ENCODE measurements around the gene PANX2. TPM values are rescaled to one million over a fixed set of nuclear protein-coding genes. Genes with fewer than 3 reads are reported as not detected.

Gene PANX2
- total RNA-seq, 1 donor from 2014 or later: 4.2 TPM

GRCh38 chr22:50153056-50153755, 17.3 kb upstream of the PANX2 start:
- Histone ChIP-seq H3K4me3 (no peak overlapping the region), H3K4me1 (no peaks in the 10 kb centered on the region), H3K27me3 (no peaks in the 10 kb centered on the region), H3K27ac (no peak overlapping the region), H3K36me3 (no peaks in the 10 kb centered on the region), H3K9me3 (no peaks in the 10 kb centered on the region)
- no peak for TF ChIP-seq POLR2AphosphoS5 (IDR thresholded peaks at IDR 0.05; ENCODE audit: insufficient read depth in 1 of 2, low read depth in 1 of 2)
- TF ChIP-seq CTCF (IDR thresholded peaks at IDR 0.05): no peak
- no peak for TF ChIP-seq POLR2A (IDR thresholded peaks at IDR 0.05)
- intact Hi-C loops (cut with DNase I): no loop called here
- DNase-seq (ENCODE audit: extremely low spot score in 2 of 2): no peak

GRCh38 chr22:50153756-50154140, 16.8 kb upstream of the PANX2 start:
- Histone ChIP-seq H3K4me1 (no peaks in the 10 kb centered on the region), H3K9me3 (no peaks in the 10 kb centered on the region), H3K27ac (no peak overlapping the region), H3K36me3 (no peaks in the 10 kb centered on the region), H3K4me3 (no peak overlapping the region), H3K27me3 (no peaks in the 10 kb centered on the region)
- TF ChIP-seq CTCF (IDR thresholded peaks at IDR 0.05): no peak
- TF ChIP-seq POLR2AphosphoS5 (IDR thresholded peaks at IDR 0.05; ENCODE audit: insufficient read depth in 1 of 2, low read depth in 1 of 2): no peak
- TF ChIP-seq POLR2A (IDR thresholded peaks at IDR 0.05): no peak
- intact Hi-C loops (cut with DNase I): no loop called here
- DNase-seq (ENCODE audit: extremely low spot score in 2 of 2): no peak

GRCh38 chr22:50157709-50158375, 12.7 kb upstream of the PANX2 start:
- H3K4me3 ChIP-seq: no peak overlapping the region
- TF ChIP-seq POLR2AphosphoS5 (IDR thresholded peaks at IDR 0.05; ENCODE audit: insufficient read depth in 1 of 2, low read depth in 1 of 2) (peak; percentile 34 to 37), POLR2A (IDR thresholded peaks at IDR 0.05) (no peak), CTCF (IDR thresholded peaks at IDR 0.05) (no peak)
- H3K27ac ChIP-seq: no peak overlapping the region
- no peaks in the 10 kb centered on the region for H3K9me3 ChIP-seq
- H3K36me3 ChIP-seq: no peaks in the 10 kb centered on the region
- no peak for DNase-seq (ENCODE audit: extremely low spot score in 2 of 2)
- intact Hi-C loops (cut with DNase I): no loop called here
- H3K27me3 ChIP-seq: no peaks in the 10 kb centered on the region
- H3K4me1 ChIP-seq: no peaks in the 10 kb centered on the region

GRCh38 chr22:50160947-50161346, 9.6 kb upstream of the PANX2 start:
- H3K27me3 ChIP-seq: no peaks in the 10 kb centered on the region
- no peak overlapping the region for H3K4me3 ChIP-seq

More at GRCh38 chr22:50160947-50161346, 9.6 kb upstream of the PANX2 start:
- TF ChIP-seq CTCF (IDR thresholded peaks at IDR 0.05): no peak
- no peak for TF ChIP-seq POLR2AphosphoS5 (IDR thresholded peaks at IDR 0.05; ENCODE audit: insufficient read depth in 1 of 2, low read depth in 1 of 2)
- no peak for TF ChIP-seq POLR2A (IDR thresholded peaks at IDR 0.05)
- no peak for DNase-seq (ENCODE audit: extremely low spot score in 2 of 2)
- intact Hi-C loops (cut with DNase I): no loop called here
- no peaks in the 10 kb centered on the region for H3K4me1 ChIP-seq
- H3K9me3 ChIP-seq: no peaks in the 10 kb centered on the region
- no peak overlapping the region for H3K27ac ChIP-seq
- no peaks in the 10 kb centered on the region for H3K36me3 ChIP-seq
